Coronary artery (tissue), 2 donors: Measurements from ENCODE around the gene STC2.

Source experiments
- DNase-seq: peaks from one replicate; pipeline ENCODE4 v3.0.0-alpha.2; 2017; ENCODE audit warnings: low spot score
- H3K27ac ChIP-seq, 2 donors: fragments of 200-600 bp; sonication (generic); one replicate each; pipeline ENCODE4 v1.5.1; 2016 to 2019
- H3K4me3 ChIP-seq: fragments of 200-600 bp; sonication (generic); 2 replicates; pipeline ENCODE4 v1.5.1; 2016; ENCODE audit warnings: mild to moderate bottlenecking, moderate library complexity
- TF ChIP-seq, protein P1 (sequence below): fragments of 200-600 bp; sonication (generic); IDR thresholded peaks from one replicate; pipeline ENCODE4 v1.5.1; 2019; ENCODE audit warnings: antibody characterized with exemption

STC2 gene

DNA sequence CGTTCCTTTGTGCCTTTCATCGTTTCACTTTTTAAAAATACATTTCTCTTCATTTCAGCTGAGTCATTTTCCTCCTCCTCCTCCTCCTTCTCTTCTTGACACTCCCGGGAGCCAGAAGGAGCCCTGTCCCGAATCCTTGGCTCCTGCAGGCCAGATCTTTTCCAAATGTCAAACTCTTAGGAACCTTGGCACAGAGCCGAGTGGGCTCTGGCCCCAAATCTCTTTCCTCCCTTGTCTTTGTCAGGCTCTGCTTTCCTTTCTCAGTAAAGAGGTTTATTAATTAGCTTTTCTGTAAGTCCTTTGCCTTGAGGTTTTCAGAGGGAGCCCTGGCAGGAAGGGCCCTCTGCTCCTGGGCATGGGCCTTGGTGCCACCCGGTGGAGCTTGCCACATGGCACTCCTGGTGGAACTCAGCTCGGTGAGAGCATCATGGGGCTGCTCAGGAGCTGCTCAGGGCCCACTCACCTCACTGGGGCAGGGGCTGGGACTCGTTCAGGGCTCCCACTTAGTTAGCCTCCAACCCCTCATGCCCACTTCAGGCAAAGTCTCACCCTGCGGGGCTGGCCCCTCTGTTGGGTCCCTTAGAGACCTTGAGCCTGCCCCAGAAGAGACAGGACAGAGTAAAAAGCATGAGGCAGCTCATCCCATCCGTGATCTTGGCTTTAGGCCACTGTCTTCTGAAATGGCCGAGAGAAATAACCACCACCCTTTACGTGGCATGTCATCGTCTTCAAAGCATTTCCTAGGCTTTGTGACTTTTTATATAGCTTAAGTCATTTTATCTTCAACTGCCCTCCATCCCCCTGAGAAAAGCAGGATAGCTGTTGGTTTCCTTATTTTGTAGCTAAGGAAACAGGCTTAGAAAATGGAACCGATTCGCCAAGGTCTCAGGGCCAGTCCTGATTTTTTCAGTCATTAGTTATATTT, 17.1 kb downstream of the STC2 start:
- Histone ChIP-seq H3K4me3 (peak overlapping the region; percentile 35), H3K27ac (peak overlapping the region; percentile 74 to 78)
- DNase-seq = no peak
- TF ChIP-seq, protein P1, sequence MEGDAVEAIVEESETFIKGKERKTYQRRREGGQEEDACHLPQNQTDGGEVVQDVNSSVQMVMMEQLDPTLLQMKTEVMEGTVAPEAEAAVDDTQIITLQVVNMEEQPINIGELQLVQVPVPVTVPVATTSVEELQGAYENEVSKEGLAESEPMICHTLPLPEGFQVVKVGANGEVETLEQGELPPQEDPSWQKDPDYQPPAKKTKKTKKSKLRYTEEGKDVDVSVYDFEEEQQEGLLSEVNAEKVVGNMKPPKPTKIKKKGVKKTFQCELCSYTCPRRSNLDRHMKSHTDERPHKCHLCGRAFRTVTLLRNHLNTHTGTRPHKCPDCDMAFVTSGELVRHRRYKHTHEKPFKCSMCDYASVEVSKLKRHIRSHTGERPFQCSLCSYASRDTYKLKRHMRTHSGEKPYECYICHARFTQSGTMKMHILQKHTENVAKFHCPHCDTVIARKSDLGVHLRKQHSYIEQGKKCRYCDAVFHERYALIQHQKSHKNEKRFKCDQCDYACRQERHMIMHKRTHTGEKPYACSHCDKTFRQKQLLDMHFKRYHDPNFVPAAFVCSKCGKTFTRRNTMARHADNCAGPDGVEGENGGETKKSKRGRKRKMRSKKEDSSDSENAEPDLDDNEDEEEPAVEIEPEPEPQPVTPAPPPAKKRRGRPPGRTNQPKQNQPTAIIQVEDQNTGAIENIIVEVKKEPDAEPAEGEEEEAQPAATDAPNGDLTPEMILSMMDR = no peak

DNA sequence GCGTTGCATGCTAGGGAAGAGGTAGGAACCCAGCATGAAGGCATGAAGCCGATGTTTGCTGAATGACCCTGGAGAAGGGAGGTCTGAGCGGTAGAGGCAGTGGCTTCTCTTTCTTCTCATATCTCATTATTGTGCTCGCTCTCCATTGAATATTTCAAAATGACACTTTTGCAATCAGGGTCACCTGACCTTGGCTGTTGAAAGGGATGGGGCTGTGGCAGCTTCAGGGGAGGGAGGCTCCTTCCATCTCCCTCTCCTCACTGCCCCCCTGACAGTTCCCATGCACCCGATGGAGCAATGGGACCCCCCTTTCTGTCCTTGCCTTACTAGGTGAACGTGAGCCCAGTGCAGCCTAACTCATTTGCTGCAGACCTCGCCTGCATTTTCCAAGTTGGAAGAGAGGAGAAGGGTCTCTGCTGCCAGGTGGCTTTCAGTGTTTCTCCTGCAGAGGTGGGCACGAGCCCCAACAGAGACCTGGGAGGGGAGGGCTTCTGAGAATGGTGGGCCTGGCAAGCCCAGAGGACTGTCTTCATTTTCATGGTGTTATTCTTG, 17.9 kb downstream of the STC2 start:
- no peak for DNase-seq
- Histone ChIP-seq H3K4me3 (peak overlapping the region; percentile 35), H3K27ac (peak overlapping the region; percentile 74 to 78)
- TF ChIP-seq, protein P1 = no peak

DNA sequence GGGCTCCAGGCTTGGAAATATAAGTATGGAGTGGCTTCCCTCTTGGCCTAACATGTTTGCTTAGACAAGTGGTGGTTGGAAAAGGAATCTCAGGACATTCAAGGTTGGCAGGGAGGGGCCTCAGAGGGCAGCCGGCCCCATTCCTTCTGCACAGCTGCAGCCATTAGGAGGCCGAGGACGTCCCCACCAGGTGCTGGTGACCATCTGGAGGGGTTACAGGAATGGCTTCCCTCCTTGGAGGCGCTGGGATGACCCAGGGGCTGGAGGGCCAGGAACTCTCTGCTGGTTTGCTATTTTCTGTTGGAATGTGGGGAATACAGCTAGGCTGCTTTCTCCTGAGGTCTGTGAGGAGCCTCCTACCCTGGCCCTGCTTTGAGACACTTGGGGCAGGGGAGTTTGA, 18.5 kb downstream of the STC2 start:
- no peak overlapping the region for H3K27ac ChIP-seq
- DNase-seq = no peak
- TF ChIP-seq, protein P1 = no peak
- no peak overlapping the region for H3K4me3 ChIP-seq

DNA sequence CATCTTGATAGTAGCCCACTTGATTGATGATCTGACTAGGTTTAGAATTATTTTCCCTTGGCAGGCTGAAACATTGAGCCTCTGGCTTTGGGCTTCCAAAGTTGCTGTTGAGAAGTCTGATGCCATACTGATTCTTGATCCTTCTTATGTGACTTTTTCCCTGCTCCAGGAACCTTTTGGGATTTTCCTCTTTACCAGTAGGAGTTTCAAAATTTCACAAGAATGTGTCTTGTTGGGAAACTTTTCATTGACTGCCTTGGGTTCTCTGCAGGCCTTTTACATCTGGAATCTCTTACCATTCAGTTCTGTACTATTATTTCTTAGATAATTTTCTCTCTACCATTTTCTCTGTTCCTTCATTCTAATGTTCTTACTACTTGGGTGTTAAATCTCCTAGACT, 20.0 kb downstream of the STC2 start:
- Histone ChIP-seq H3K27ac (no peak overlapping the region), H3K4me3 (no peak overlapping the region)
- DNase-seq = no peak
- TF ChIP-seq, protein P1 = no peak

DNA sequence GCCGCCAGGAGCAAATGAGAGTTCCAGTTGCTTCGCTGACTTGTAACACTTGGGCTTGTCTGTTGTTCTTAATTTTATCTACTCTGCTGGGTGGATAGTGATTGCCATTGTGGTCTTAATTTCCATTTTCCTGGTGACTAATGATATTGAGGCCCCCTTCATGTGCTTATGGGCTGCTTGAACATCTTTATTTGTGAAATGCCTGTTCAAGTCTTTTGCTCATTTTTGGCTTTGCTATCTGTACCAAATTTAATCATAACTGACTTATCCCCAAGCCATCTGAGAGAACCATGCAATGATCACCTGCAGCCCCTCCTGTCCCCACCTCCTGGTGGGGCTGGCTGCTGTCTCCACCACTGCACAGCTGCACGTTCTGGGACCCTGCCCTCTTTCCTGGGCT, 20.5 kb downstream of the STC2 start:
- Histone ChIP-seq H3K27ac (no peak overlapping the region), H3K4me3 (no peak overlapping the region)
- TF ChIP-seq, protein P1 = no peak
- DNase-seq = no peak

DNA sequence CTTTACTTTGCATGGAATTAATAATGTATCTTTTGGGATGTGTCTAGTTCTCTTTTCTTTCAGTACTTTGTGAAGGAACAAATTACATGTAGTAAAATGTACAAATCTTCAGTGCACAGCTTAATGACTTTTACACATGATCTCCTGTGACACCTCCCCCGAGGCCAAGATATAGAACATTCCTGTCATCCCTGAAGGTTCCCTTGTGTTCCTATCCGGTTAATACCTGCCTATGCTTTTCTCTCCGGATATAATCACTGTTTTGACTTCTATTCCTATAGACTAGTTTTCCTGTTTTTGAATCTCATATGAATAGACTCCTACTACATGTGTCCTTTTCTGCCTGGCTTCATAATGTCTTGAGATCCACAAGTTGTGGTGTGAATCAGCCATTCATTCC, 21.5 kb downstream of the STC2 start:
- Histone ChIP-seq H3K4me3 (no peak overlapping the region), H3K27ac (no peak overlapping the region)
- DNase-seq = no peak
- TF ChIP-seq, protein P1 = no peak

DNA sequence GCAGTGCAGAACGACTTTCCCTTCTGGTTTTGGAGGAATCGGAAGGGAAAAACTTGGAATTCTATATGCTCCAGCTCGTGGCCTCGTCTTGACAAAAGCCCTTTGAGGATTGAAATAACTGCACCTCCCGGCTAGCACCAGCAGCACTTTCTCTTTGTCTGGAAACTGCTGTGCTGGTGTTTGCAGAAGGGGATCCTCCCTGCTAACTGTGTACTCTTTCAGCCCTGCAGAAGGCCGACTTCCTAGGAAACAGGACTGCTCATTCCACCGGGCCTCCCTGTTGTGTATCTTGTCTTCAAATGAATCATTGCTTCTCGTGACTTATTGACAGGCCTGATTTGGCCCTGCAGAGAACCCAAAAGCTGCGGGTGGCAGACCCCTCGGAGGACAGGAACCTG, 23.6 kb downstream of the STC2 start:
- TF ChIP-seq, protein P1 = no peak
- H3K4me3 ChIP-seq = no peak overlapping the region
- no peak for DNase-seq
- no peak overlapping the region for H3K27ac ChIP-seq
